Breast epithelium (tissue), 4 donors: ENCODE measurements around the gene IL17C. TPM values are rescaled to one million over a fixed set of nuclear protein-coding genes. Genes with fewer than 3 reads are reported as not detected.
A peak's percentile ranks its signal among the peaks of the same experiment; 100 is the strongest.

ENCODE experiments used
- DNase-seq, 2 donors: peaks; one replicate each; pipeline ENCODE4 v3.0.0-alpha.2; 2019; ENCODE audit warnings: low spot score in 2 of 2
- H3K27ac ChIP-seq, 2 donors: fragments of 200-600 bp; sonication (generic) in 1 of 2; one replicate each; pipeline ENCODE4 v1.5.1; 2016 to 2019; ENCODE audit warnings: mild to moderate bottlenecking in 1 of 2
- H3K27me3 ChIP-seq, 2 donors: fragments of 200-600 bp; sonication (generic) in 1 of 2; one replicate each; pipeline versions ENCODE4 v1.5.1 to v1.6.0; 2017 to 2019; ENCODE audit warnings: control low read depth in 1 of 2, mild to moderate bottlenecking in 1 of 2
- H3K36me3 ChIP-seq: fragments of 200-600 bp; one replicate; pipeline ENCODE4 v1.5.1; 2019
- H3K4me1 ChIP-seq, 2 donors: fragments of 200-600 bp; sonication (generic); one replicate each; pipeline ENCODE4 v1.5.1; 2016 to 2019; ENCODE audit warnings: control low read depth in 1 of 2
- H3K4me3 ChIP-seq, 3 donors: fragments of 200-600 bp; sonication (generic); 1 replicate in 2 of 3; 2 replicates in 1 of 3; pipeline ENCODE4 v1.5.1; 2016 to 2019; ENCODE audit warnings: mild to moderate bottlenecking in 3 of 3, moderate library complexity in 2 of 3
- H3K9me3 ChIP-seq, 2 donors: fragments of 200-600 bp; sonication (generic) in 1 of 2; one replicate each; pipeline ENCODE4 v1.5.1; 2016 to 2019; ENCODE audit warnings: control low read depth in 1 of 2
- CTCF ChIP-seq, 3 donors: fragments of 450-650 bp; IDR thresholded peaks; one replicate each; pipeline ENCODE4 v1.5.1; 2016 to 2017; ENCODE audit warnings: antibody characterized with exemption in 3 of 3, mild to moderate bottlenecking in 3 of 3, moderate library complexity in 3 of 3
- POLR2A ChIP-seq: fragments of 450-650 bp; IDR thresholded peaks from one replicate; pipeline ENCODE4 v1.6.1; 2016; ENCODE audit warnings: antibody characterized with exemption, mild to moderate bottlenecking, moderate library complexity
- POLR2AphosphoS5 ChIP-seq, 3 donors: sonication (generic); formaldehyde crosslinking; IDR thresholded peaks; one replicate each; pipeline ENCODE4 v1.6.1; 2017; ENCODE audit warnings: antibody characterized with exemption in 3 of 3
- intact Hi-C: fragments of 100-400 bp; cut with DNase I; formaldehyde crosslinking; loops from one replicate; pipeline ENCODE4 v1.15.1; 2023; ENCODE audit warnings: low total_unique reads
- total RNA-seq, 3 donors: library from RNA; depleted of rRNA; stranded (reverse); fragments of >200 nt; gene quantifications; one replicate each; pipeline ENCODE4 v1.1.0, GENCODE V29; 2016

IL17C gene
- total RNA-seq, 3 donors from 2014 or later = not detected

GRCh38 chr16:88614818-88615580, 23.4 kb upstream of the IL17C start:
- Histone ChIP-seq H3K9me3 (no peaks in the 10 kb centered on the region), H3K4me1 (no peaks in the 10 kb centered on the region), H3K36me3 (peaks cover 7% of the 10 kb centered on the region), H3K27ac (no peak overlapping the region), H3K4me3 (no peak overlapping the region), H3K27me3 (no peaks in the 10 kb centered on the region)
- TF ChIP-seq POLR2A = no peak
- no peak for TF ChIP-seq POLR2AphosphoS5 (IDR thresholded peaks at IDR 0.05)
- no peak for TF ChIP-seq CTCF (IDR thresholded peaks at IDR 0.05)
- intact Hi-C loops = loop anchor here (5.0 kb wide), 1 partner anchor 522 kb away; no protein-coding TSS in a partner anchor
- DNase-seq = no peak

- peaks cover 4% of the 10 kb centered on the region for H3K36me3 ChIP-seq
- no peaks in the 10 kb centered on the region for H3K9me3 ChIP-seq
- peak in 1 of 3 donors; percentile 20 for TF ChIP-seq POLR2AphosphoS5 (IDR thresholded peaks at IDR 0.05)
- no peak for TF ChIP-seq POLR2A
- H3K27ac ChIP-seq = peak overlapping the region in 1 of 2 donors; percentile 50
- H3K4me3 ChIP-seq = no peak overlapping the region
- intact Hi-C loops = no loop called here
- DNase-seq = peak; percentile 70 to 86
- H3K27me3 ChIP-seq = no peaks in the 10 kb centered on the region
- H3K4me1 ChIP-seq = no peaks in the 10 kb centered on the region
These were observed 22.1 kb upstream of the IL17C start for GRCh38 chr16:88616320-88616719.

DNA sequence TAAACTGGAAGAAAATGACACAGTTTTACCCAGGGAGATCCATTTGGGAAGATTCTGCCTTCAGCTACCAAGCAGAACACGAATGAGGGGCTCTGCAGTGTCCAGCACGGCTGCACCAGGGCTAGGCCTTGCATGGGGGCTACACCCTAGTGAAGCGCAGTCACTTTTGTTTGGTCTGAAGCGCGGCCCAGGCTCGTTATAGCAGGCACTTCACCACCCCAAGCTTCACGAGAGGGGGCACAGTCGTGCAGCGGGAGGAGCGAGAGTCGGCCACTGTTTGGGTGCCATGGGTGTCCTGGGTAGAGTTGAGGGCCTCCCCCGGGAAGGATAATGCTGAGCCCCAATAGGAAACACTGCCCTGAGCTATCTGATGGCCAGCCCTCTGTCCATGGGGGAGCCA, 21.6 kb upstream of the IL17C start:
- H3K27ac ChIP-seq = no peak overlapping the region
- intact Hi-C loops = no loop called here

DNA sequence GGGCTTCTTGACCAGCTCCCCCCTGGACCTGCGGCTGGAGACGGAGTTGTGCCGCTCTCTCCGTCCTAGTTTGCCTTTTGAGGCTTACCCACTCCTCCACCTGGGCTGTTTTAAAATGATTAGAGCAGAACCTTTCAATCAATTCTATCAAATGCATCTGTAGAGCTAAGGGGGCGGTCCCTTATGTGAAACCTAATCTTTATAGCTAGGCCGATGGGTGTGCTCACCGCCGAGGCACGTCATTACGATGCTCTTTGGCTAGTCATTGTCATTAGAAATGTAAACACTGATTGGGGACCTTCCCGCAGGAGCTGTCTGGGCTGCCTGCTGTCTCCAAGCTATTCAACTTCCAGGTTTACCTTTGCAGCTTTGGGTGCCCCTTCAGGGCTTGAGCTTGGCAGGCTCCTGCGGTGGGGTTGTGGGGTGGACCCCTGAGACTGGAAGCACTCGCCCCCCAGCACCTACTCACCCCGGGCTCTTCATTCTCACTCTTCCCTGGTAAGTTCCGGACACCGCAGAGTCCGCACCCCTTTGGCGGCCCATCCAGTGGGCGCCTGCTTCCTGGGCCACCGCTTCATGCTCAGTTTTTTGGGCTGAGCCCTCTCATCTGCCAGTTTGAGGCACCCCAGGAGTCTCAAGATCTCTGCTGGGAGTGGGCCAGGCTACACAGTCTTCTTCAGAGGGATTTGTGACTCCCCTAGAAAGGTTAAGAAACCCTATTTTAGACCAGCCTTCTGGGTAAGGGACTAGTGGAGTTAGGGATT, 20.9 kb upstream of the IL17C start:
- TF ChIP-seq CTCF (IDR thresholded peaks at IDR 0.05) (no peak), POLR2A (no peak), POLR2AphosphoS5 (IDR thresholded peaks at IDR 0.05) (no peak)
- Histone ChIP-seq H3K27ac (no peak overlapping the region), H3K4me1 (no peaks in the 10 kb centered on the region), H3K27me3 (no peaks in the 10 kb centered on the region), H3K4me3 (no peak overlapping the region), H3K9me3 (no peaks in the 10 kb centered on the region), H3K36me3 (no peaks in the 10 kb centered on the region)
- no peak for DNase-seq
- intact Hi-C loops = no loop called here

More for the DNA sequence above, 21.6 kb upstream of the IL17C start:
- no peaks in the 10 kb centered on the region for H3K9me3 ChIP-seq
- no peaks in the 10 kb centered on the region for H3K36me3 ChIP-seq
- H3K27me3 ChIP-seq = no peaks in the 10 kb centered on the region
- TF ChIP-seq POLR2A (no peak), POLR2AphosphoS5 (IDR thresholded peaks at IDR 0.05) (no peak), CTCF (IDR thresholded peaks at IDR 0.05) (no peak)
- no peaks in the 10 kb centered on the region for H3K4me1 ChIP-seq
- H3K4me3 ChIP-seq = no peak overlapping the region
- no peak for DNase-seq

DNA sequence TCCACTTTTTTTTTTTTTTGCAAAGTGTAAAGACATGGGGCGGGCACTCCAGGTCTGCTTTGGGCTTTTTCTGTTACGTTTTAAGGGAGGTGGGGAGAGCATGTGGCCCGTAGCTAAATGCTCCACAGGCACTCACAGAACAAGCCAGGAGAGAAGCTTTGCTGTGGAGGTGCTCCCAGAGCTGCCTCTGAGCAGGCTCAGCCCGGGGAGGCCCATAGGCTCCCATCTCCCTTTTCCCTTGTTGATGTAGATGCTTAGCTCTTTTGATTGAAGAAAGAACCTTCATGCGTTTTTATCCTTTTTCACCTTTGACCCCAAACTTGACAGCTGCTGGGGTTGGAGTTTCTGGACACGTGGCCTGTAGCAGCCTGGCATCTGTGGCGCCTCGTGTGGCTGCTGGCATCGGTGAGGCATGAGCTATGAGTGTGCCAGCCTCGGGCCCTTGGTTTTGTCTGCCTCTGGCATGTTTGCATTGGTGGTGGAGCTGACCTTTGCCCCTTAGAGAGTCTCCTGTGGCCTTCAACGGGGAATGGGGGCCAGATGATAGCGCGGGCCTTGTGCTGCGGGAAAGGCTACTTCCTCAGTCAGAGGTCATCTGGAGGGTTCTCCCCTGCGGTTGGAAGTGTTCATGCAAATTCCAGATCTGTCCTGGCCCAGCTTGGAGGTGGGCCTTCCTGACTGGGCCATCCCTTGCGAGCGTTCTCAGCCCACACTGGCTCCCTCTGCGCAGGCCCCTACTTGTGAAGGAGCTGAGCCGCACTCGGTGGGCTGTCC, 20.0 kb upstream of the IL17C start:
- DNase-seq = no peak
- TF ChIP-seq CTCF (IDR thresholded peaks at IDR 0.05) (no peak), POLR2A (no peak), POLR2AphosphoS5 (IDR thresholded peaks at IDR 0.05) (no peak)
- intact Hi-C loops = no loop called here
- Histone ChIP-seq H3K4me3 (no peak overlapping the region), H3K4me1 (no peaks in the 10 kb centered on the region), H3K27me3 (no peaks in the 10 kb centered on the region), H3K36me3 (no peaks in the 10 kb centered on the region), H3K27ac (no peak overlapping the region), H3K9me3 (no peaks in the 10 kb centered on the region)
